Measurements from ENCODE around the gene FBXW11.
A peak's percentile ranks its signal among the peaks of the same experiment; 100 is the strongest.

FBXW11 gene

GRCh38 chr5:171858303-171858702 lies 148.1 kb downstream of the FBXW11 start:
- H3K4me3 ChIP-seq, result no peak overlapping the region
- TF ChIP-seq CTCF (IDR thresholded peaks at IDR 0.05), result peak; percentile 19
- DNase-seq (ENCODE audit: low spot score), result no peak
- no peak overlapping the region for H3K27ac ChIP-seq

GRCh38 chr5:171857489-171857876 lies 149.0 kb downstream of the FBXW11 start:
- TF ChIP-seq CTCF (IDR thresholded peaks at IDR 0.05), result no peak
- Histone ChIP-seq H3K27ac (no peak overlapping the region), H3K4me3 (no peak overlapping the region)
- no peak for DNase-seq (ENCODE audit: low spot score)

- no peak for TF ChIP-seq CTCF (IDR thresholded peaks at IDR 0.05)
- Histone ChIP-seq H3K27ac (no peak overlapping the region), H3K4me3 (no peak overlapping the region)
- no peak for DNase-seq (ENCODE audit: low spot score)
Measured at GRCh38 chr5:171855798-171856763, 150.4 kb downstream of the FBXW11 start.

GRCh38 chr5:171855265-171855664 lies 151.2 kb downstream of the FBXW11 start:
- TF ChIP-seq CTCF (IDR thresholded peaks at IDR 0.05), result no peak
- H3K4me3 ChIP-seq, result no peak overlapping the region
- no peak for DNase-seq (ENCODE audit: low spot score)
- H3K27ac ChIP-seq, result no peak overlapping the region

GRCh38 chr5:171852255-171852681 lies 154.2 kb downstream of the FBXW11 start:
- Histone ChIP-seq H3K27ac (no peak overlapping the region), H3K4me3 (no peak overlapping the region)
- TF ChIP-seq CTCF (IDR thresholded peaks at IDR 0.05), result no peak
- no peak for DNase-seq (ENCODE audit: low spot score)

GRCh38 chr5:171851251-171851650 lies 155.2 kb downstream of the FBXW11 start:
- no peak overlapping the region for H3K27ac ChIP-seq
- TF ChIP-seq CTCF (IDR thresholded peaks at IDR 0.05), result no peak
- no peak for DNase-seq (ENCODE audit: low spot score)
- no peak overlapping the region for H3K4me3 ChIP-seq

Measured in coronary artery (tissue), 2 donors.